HUES48 (cell line): ENCODE results near the gene OR6Q1.
"Not testable (repeated sequence)": the region's sequence is repeated elsewhere in the genome, so short reads cannot be mapped to it uniquely, and the experiment has no call there.

Experiments used
- H3K27ac ChIP-seq: one replicate; pipeline ENCODE4 v1.7.0; 2013; ENCODE audit warnings: low read depth, low read length, inconsistent platforms
- H3K27me3 ChIP-seq: 2 replicates; pipeline ENCODE4 v1.6.1; 2013; ENCODE audit warnings: mild to moderate bottlenecking, low read length; ENCODE audit not compliant: control insufficient read depth, insufficient read depth
- H3K36me3 ChIP-seq: 2 replicates; pipeline ENCODE4 v1.6.1; 2013; ENCODE audit warnings: low read length; ENCODE audit not compliant: control insufficient read depth, insufficient read depth
- H3K4me1 ChIP-seq: 2 replicates; pipeline ENCODE4 v1.6.1; 2013; ENCODE audit warnings: mild to moderate bottlenecking, low read length; ENCODE audit not compliant: control insufficient read depth, insufficient read depth
- H3K4me3 ChIP-seq: 2 replicates; pipeline ENCODE4 v1.5.1; 2013; ENCODE audit warnings: mild to moderate bottlenecking, low read depth, low read length
- H3K9ac ChIP-seq: 2 replicates; pipeline ENCODE4 v1.6.1; 2013; ENCODE audit warnings: mild to moderate bottlenecking, low read depth, low read length, moderate library complexity
- H3K9me3 ChIP-seq: 2 replicates; pipeline ENCODE4 v1.6.1; 2013; ENCODE audit warnings: low read length; ENCODE audit not compliant: control insufficient read depth, insufficient read depth

The OR6Q1 gene, protein sequence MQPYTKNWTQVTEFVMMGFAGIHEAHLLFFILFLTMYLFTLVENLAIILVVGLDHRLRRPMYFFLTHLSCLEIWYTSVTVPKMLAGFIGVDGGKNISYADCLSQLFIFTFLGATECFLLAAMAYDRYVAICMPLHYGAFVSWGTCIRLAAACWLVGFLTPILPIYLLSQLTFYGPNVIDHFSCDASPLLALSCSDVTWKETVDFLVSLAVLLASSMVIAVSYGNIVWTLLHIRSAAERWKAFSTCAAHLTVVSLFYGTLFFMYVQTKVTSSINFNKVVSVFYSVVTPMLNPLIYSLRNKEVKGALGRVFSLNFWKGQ

DNA sequence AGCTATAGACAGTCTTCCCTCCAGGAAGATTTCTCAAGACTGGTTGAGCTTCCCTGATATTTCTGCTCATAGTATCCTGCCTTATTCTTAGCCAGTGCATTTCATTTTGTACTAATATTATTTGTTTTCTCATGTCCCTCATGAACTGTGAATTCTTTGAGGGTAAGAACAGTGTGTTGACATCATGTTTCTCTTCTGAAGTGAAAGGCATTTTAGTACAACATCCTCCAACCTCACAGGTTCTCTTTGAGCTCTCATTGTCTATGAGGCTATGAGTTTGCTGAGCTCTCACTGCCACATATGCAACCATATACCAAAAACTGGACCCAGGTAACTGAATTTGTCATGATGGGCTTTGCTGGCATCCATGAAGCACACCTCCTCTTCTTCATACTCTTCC lies at the start of gene OR6Q1:
TSS of gene OR6Q1 (plus strand) at position 301 of the 400 bp plus-strand sequence. CDS start at position 301, 0 bp downstream.
- Histone ChIP-seq H3K27ac (no peak within 1 kb of the TSS), H3K4me1 (no peaks in the 10 kb centered on the region), H3K36me3 (no peaks in the 10 kb centered on the region), H3K4me3 (no peak within 1 kb of the TSS), H3K27me3 (no peaks in the 10 kb centered on the region), H3K9me3 (no peaks in the 10 kb centered on the region), H3K9ac (no peak within 1 kb of the TSS)

DNA sequence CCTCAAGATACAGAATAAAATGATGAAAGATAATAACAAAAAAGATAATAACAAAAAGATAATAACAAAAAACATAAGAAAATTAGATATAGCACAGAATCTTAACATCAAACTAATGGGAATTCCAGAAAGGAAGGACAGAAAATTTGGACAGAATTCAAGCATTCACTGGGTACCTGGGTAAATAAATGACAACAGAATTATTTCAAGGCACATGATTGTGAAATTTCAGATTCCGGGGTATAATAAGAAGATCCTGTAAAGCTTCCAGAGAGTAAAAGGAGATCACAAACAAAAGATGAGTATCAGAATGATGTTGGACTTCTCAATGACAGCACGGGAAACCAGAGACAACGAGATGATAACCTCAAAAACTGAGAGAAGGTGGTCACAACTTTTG lies 49.2 kb upstream of the OR6Q1 start:
- H3K4me1 ChIP-seq, result peaks cover 4% of the 10 kb centered on the region; the same call in 1 of the 2 replicates
- H3K9me3 ChIP-seq, result no peaks in the 10 kb centered on the region
- H3K27me3 ChIP-seq, result no peaks in the 10 kb centered on the region
- no peaks in the 10 kb centered on the region for H3K36me3 ChIP-seq
- no peak overlapping the region for H3K9ac ChIP-seq
- H3K4me3 ChIP-seq, result no peak overlapping the region
- H3K27ac ChIP-seq, result no peak overlapping the region

DNA sequence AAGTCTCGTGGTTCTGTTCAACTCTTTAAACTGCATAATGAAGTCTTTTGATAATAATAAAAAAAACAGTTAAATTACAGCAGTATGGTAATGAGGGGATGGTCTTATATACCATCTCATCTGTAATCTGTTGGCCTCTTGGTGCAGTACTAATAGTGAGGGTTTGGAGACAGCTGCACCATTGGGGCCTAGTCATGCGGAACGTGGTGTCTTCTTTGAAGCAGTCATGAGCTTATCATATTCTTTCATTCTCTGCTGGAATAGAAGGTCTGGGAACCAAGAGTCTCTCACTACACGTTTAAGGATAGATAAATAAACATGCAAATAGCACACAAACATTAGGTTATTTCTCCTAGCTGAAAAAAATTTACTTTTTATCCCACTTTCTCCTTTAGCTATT lies 48.0 kb upstream of the OR6Q1 start:
- Histone ChIP-seq H3K27me3 (no peaks in the 10 kb centered on the region), H3K4me1 (no peaks in the 10 kb centered on the region), H3K9ac (no peak overlapping the region), H3K9me3 (no peaks in the 10 kb centered on the region), H3K4me3 (no peak overlapping the region), H3K36me3 (no peaks in the 10 kb centered on the region), H3K27ac (no peak overlapping the region)

DNA sequence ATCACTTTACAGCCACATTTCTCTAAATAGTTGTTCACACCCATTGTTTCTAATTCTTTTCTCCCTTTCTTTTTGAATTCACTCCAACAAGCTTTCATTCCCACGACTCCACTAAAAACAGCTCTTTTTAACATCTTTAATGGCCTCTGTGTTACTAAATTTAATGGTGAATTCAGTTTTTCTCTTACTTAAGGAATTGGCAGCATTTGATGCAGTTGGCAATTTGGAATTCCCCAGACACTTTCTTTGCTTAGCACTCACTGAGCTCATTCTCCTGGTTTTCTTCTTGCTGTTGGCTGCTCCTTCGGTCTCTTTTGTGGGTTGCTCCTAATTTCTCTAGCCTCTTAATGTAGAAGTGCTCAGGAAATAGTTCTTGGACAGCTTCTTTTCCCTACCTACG lies 47.6 kb upstream of the OR6Q1 start:
- no peaks in the 10 kb centered on the region for H3K9me3 ChIP-seq
- no peaks in the 10 kb centered on the region for H3K36me3 ChIP-seq
- H3K4me3 ChIP-seq, result no peak overlapping the region
- no peak overlapping the region for H3K9ac ChIP-seq
- no peak overlapping the region for H3K27ac ChIP-seq
- H3K4me1 ChIP-seq, result no peaks in the 10 kb centered on the region
- no peaks in the 10 kb centered on the region for H3K27me3 ChIP-seq

DNA sequence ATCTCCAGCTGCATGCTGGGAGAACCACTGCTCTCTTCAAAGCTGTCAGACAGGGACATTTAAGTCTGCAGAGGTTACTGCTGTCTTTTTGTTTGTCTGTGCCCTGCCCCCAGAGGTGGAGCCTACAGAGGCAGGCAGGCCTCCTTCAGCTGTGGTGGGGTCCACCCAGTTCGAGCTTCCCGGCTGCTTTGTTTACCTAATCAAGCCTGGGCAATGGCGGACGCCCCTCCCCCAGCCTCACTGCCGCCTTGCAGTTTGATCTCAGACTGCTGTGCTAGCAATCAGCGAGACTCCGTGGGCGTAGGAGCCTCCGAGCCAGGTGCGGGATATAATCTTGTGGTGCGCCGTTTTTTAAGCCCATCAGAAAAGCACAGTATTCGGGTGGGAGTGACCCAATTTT lies 31.2 kb upstream of the OR6Q1 start:
- not testable (repeated sequence) for H3K9me3 ChIP-seq, H3K4me1 ChIP-seq, H3K27me3 ChIP-seq, H3K4me3 ChIP-seq, H3K36me3 ChIP-seq, H3K9ac ChIP-seq, H3K27ac ChIP-seq

DNA sequence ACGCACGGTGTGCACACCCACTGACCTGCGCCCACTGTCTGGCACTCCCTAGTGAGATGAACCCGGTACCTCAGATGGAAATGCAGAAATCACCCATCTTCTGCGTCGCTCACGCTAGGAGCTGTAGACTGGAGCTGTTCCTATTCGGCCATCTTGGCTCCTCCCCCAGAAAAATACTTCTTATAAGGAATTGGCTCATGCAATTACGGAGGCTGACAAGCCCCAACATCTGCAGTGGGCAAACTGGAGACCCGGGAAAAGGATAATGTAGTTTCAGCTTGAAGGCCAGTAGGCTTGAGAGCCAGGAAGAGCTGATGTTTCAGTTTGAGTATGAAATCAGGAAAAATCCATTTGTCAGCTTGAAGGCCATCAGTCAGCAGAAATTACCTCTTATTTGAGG lies 30.7 kb upstream of the OR6Q1 start:
- H3K4me3 ChIP-seq, H3K4me1 ChIP-seq: not testable (repeated sequence)

DNA sequence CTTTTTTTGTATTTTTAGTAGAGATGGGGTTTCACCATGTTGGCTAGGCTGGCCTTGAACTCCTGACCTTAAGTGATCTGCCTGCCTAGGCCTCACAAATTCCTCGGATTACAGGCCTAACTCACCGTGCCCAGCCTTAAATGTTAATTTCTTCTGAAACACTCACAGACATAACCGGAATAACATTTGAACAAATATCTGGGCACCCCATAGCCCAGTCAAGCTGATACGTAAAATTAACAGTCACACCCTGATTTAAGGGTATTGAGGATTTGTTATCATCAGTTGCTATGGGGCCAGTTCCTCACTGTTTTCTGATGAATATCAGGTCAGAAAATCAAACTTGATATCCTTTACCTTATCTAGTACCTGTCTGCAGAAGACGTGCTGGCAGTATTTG lies 30.1 kb upstream of the OR6Q1 start:
- H3K9me3 ChIP-seq, result peaks cover 8% of the 10 kb centered on the region
- no peak overlapping the region for H3K9ac ChIP-seq
- H3K4me1 ChIP-seq, result 0 out of 2 replicates have a peak, but pooled peaks cover 3% of the 10 kb centered on the region
- no peaks in the 10 kb centered on the region for H3K27me3 ChIP-seq
- no peak overlapping the region for H3K27ac ChIP-seq
- no peak overlapping the region for H3K4me3 ChIP-seq
- H3K36me3 ChIP-seq, result no peaks in the 10 kb centered on the region

More for the DNA sequence above, 30.7 kb upstream of the OR6Q1 start:
- H3K9ac ChIP-seq, H3K27ac ChIP-seq, H3K36me3 ChIP-seq, H3K9me3 ChIP-seq, H3K27me3 ChIP-seq: not testable (repeated sequence)

DNA sequence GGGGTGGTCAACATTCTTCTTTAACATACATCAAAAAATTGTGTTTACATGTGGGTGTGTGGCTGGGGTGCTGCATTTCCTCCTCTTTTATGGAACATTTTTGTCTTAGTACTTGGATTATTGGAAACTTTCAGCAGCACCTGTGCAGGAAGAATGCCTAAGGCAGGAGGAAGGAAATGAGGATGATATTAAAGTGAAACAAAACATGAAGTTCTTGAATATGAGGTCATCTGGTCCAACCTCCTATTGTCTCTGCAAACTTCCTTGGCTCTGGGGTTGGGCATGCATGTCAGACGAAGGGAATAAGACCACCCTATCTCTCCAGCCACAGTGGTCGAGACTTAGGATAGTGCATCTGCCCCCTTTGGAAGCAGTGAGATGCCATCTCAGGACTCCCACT lies 27.7 kb upstream of the OR6Q1 start:
- H3K27me3 ChIP-seq, result no peaks in the 10 kb centered on the region
- no peaks in the 10 kb centered on the region for H3K36me3 ChIP-seq
- 0 out of 2 replicates have a peak, but pooled peaks cover 3% of the 10 kb centered on the region for H3K4me1 ChIP-seq
- H3K27ac ChIP-seq, result no peak overlapping the region
- H3K9me3 ChIP-seq, result peaks cover 8% of the 10 kb centered on the region
- H3K4me3 ChIP-seq, result no peak overlapping the region
- no peak overlapping the region for H3K9ac ChIP-seq

DNA sequence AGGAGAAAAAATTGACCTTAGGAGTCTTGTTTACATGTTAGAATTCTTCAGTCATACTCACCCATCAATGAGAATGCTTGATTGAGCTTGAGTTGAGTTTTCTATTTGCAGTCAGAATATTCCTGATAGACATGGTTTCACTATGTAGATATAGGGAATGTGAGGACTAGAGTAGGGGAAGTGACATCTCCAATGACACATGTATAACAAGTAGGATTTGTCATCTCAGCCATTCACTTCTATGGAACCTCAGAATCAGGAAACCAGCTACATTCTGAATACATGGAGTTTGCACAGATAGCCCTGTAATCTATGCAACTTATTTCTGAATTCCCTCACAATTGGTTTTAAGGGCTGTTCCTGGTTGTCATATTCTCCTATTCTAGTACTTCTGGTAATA lies 27.2 kb upstream of the OR6Q1 start:
- Histone ChIP-seq H3K4me3 (no peak overlapping the region), H3K4me1 (0 out of 2 replicates have a peak, but pooled peaks cover 3% of the 10 kb centered on the region), H3K9ac (no peak overlapping the region), H3K27me3 (no peaks in the 10 kb centered on the region), H3K9me3 (peaks cover 8% of the 10 kb centered on the region), H3K27ac (no peak overlapping the region), H3K36me3 (no peaks in the 10 kb centered on the region)

DNA sequence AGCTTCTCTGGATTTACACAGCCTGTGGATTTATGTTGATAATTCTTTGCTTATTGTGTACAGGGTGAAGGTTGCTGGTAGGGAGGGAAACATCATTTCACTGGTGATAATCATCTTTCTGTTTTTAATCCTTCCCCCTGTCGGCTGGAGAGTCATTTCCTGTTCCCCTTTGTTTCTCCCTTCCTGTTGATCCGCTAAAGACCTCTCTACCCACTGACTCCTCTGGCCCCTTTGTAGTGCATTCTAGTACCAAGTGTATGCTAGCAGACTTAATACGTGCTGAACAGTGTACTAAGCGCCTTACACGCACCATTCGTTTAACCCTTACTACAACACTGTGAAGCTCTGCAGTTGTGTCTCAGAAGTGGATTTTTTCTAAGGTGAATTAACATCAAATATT lies 26.1 kb upstream of the OR6Q1 start:
- Histone ChIP-seq H3K9ac (no peak overlapping the region), H3K4me1 (0 out of 2 replicates have a peak, but pooled peaks cover 3% of the 10 kb centered on the region), H3K27me3 (no peaks in the 10 kb centered on the region), H3K4me3 (no peak overlapping the region), H3K36me3 (no peaks in the 10 kb centered on the region), H3K9me3 (peaks cover 8% of the 10 kb centered on the region), H3K27ac (no peak overlapping the region)

DNA sequence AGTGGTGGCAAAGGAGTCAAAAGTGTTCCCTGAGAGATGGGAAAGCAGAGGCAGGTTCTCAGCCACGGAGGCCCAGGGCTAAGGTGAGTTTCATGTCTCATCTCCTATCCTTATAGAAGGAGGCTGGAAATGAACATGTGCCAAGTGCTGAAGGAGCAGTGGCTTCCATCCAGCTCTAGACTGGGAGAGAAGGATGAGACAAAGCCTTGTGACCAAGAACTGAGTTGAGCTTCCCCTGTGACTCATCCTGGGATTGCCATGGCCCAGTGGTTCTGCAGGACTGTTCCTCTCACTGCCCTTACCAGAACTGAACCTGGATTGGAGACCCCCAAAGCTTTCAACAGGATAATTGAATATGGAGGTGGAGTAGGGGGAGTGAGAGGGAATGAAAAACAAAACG lies 23.8 kb upstream of the OR6Q1 start:
- H3K27ac ChIP-seq, result no peak overlapping the region
- no peak overlapping the region for H3K4me3 ChIP-seq
- no peak overlapping the region for H3K9ac ChIP-seq
- H3K9me3 ChIP-seq, result no peaks in the 10 kb centered on the region
- H3K36me3 ChIP-seq, result no peaks in the 10 kb centered on the region
- H3K27me3 ChIP-seq, result no peaks in the 10 kb centered on the region
- H3K4me1 ChIP-seq, result 0 out of 2 replicates have a peak, but pooled peaks cover 3% of the 10 kb centered on the region
